Measurements from ENCODE around the gene LASP1NB.
"Not testable (repeated sequence)": the region's sequence is repeated elsewhere in the genome, so short reads cannot be mapped to it uniquely, and the experiment has no call there.

LASP1NB gene

GRCh38 chr17:38970128-38970527 is 44.7 kb downstream of the LASP1NB start:
- DNase-seq, result no peak

GRCh38 chr17:38970804-38971203 is 45.4 kb downstream of the LASP1NB start:
- peak in 1 of 2 experiments; percentile 16 for DNase-seq

GRCh38 chr17:38976187-38976551 is 50.8 kb downstream of the LASP1NB start:
- DNase-seq, result not testable (repeated sequence)

GRCh38 chr17:38978180-38978579 is 52.8 kb downstream of the LASP1NB start:
- no peak for DNase-seq
